Activated T-cell treated with anti-CD3 and anti-CD28 coated beads, Interleukin-2, amount 50 U/mL, for 24 hours (primary cell): Measurements from ENCODE around the gene C2orf72.

Experiments
- DNase-seq: peaks from one replicate; pipeline ENCODE4 v3.0.0-alpha.2; 2020
- H3K27ac Mint-ChIP-seq: 2 replicates; pipeline ENCODE4 v1.8.0; 2020; ENCODE audit warnings: mild to moderate bottlenecking, mixed read lengths
- H3K27me3 Mint-ChIP-seq: 2 replicates; pipeline ENCODE4 v1.8.0; 2020; ENCODE audit warnings: mixed read lengths
- H3K36me3 Mint-ChIP-seq: 2 replicates; pipeline ENCODE4 v1.8.0; 2020; ENCODE audit warnings: low read depth, mixed read lengths
- H3K4me1 Mint-ChIP-seq: 2 replicates; pipeline ENCODE4 v1.8.0; 2020; ENCODE audit warnings: low read depth, mixed read lengths
- H3K4me3 Mint-ChIP-seq: 2 replicates; pipeline ENCODE4 v1.8.0; 2020; ENCODE audit warnings: mild to moderate bottlenecking, moderate library complexity, mixed read lengths
- H3K9me3 Mint-ChIP-seq: 2 replicates; pipeline ENCODE4 v1.8.0; 2020; ENCODE audit warnings: mixed read lengths

Gene C2orf72

GRCh38 chr2:231047274-231047922 lies 10.1 kb downstream of the C2orf72 start:
- Mint-ChIP-seq H3K4me1 (peaks cover 3% of the 10 kb centered on the region), H3K27ac (no peak overlapping the region), H3K36me3 (no peaks in the 10 kb centered on the region), H3K4me3 (no peak overlapping the region), H3K27me3 (peaks cover 16% of the 10 kb centered on the region), H3K9me3 (no peaks in the 10 kb centered on the region)
- no peak for DNase-seq

- Mint-ChIP-seq H3K27me3 (peaks cover 19% of the 10 kb centered on the region), H3K36me3 (no peaks in the 10 kb centered on the region), H3K27ac (no peak overlapping the region), H3K4me1 (peaks cover 11% of the 10 kb centered on the region), H3K4me3 (no peak overlapping the region), H3K9me3 (no peaks in the 10 kb centered on the region)
- no peak for DNase-seq
Observed at GRCh38 chr2:231047923-231048915, 10.9 kb downstream of the C2orf72 start.

- Mint-ChIP-seq H3K4me1 (peaks cover 22% of the 10 kb centered on the region), H3K27me3 (peaks cover 22% of the 10 kb centered on the region), H3K36me3 (no peaks in the 10 kb centered on the region), H3K27ac (no peak overlapping the region), H3K4me3 (no peak overlapping the region), H3K9me3 (no peaks in the 10 kb centered on the region)
- DNase-seq = no peak
Observed at GRCh38 chr2:231049286-231050017, 12.1 kb downstream of the C2orf72 start.

GRCh38 chr2:231050018-231050901 lies 12.9 kb downstream of the C2orf72 start:
- no peak for DNase-seq
- Mint-ChIP-seq H3K4me3 (no peak overlapping the region), H3K36me3 (no peaks in the 10 kb centered on the region), H3K9me3 (no peaks in the 10 kb centered on the region), H3K27ac (no peak overlapping the region), H3K4me1 (peaks cover 22% of the 10 kb centered on the region), H3K27me3 (peaks cover 22% of the 10 kb centered on the region)

GRCh38 chr2:231051116-231051515 lies 13.8 kb downstream of the C2orf72 start:
- DNase-seq = no peak
- no peak overlapping the region for H3K4me3 Mint-ChIP-seq
- H3K9me3 Mint-ChIP-seq = no peaks in the 10 kb centered on the region
- H3K27me3 Mint-ChIP-seq = peaks cover 22% of the 10 kb centered on the region
- H3K27ac Mint-ChIP-seq = no peak overlapping the region
- no peaks in the 10 kb centered on the region for H3K36me3 Mint-ChIP-seq
- H3K4me1 Mint-ChIP-seq = peaks cover 24% of the 10 kb centered on the region

- Mint-ChIP-seq H3K4me3 (peak overlapping the region; percentile 83), H3K27ac (peak overlapping the region; percentile 56), H3K36me3 (peaks cover 8% of the 10 kb centered on the region), H3K4me1 (peaks cover 29% of the 10 kb centered on the region), H3K27me3 (peaks cover 16% of the 10 kb centered on the region), H3K9me3 (no peaks in the 10 kb centered on the region)
- DNase-seq = peak; percentile 88
Observed at GRCh38 chr2:231052494-231053451, 15.4 kb downstream of the C2orf72 start.

- Mint-ChIP-seq H3K9me3 (no peaks in the 10 kb centered on the region), H3K27ac (peak overlapping the region; percentile 0), H3K4me1 (peaks cover 40% of the 10 kb centered on the region), H3K27me3 (peaks cover 16% of the 10 kb centered on the region), H3K4me3 (no peak overlapping the region), H3K36me3 (peaks cover 19% of the 10 kb centered on the region)
- DNase-seq = no peak
Observed at GRCh38 chr2:231053846-231054245, 16.5 kb downstream of the C2orf72 start.

GRCh38 chr2:231056453-231057416 lies 19.4 kb downstream of the C2orf72 start, which contains the start of gene PSMD1:
TSS of gene PSMD1 (plus strand) at chr2:231056867. CDS start at chr2:231057026, 159 bp downstream.
- peak; percentile 96 for DNase-seq
- peaks cover 10% of the 10 kb centered on the region for H3K27me3 Mint-ChIP-seq
- H3K4me3 Mint-ChIP-seq = peak within 1 kb of the TSS; percentile 95
- H3K9me3 Mint-ChIP-seq = no peaks in the 10 kb centered on the region
- H3K27ac Mint-ChIP-seq = peak within 1 kb of the TSS; percentile 100
- H3K4me1 Mint-ChIP-seq = peaks cover 63% of the 10 kb centered on the region
- peaks cover 45% of the 10 kb centered on the region for H3K36me3 Mint-ChIP-seq

GRCh38 chr2:231057590-231057989 lies 20.3 kb downstream of the C2orf72 start:
- Mint-ChIP-seq H3K27ac (peak overlapping the region; percentile 100), H3K4me3 (peak overlapping the region; percentile 95), H3K36me3 (peaks cover 53% of the 10 kb centered on the region), H3K4me1 (peaks cover 65% of the 10 kb centered on the region), H3K9me3 (no peaks in the 10 kb centered on the region), H3K27me3 (peaks cover 6% of the 10 kb centered on the region)
- no peak for DNase-seq

- Mint-ChIP-seq H3K9me3 (no peaks in the 10 kb centered on the region), H3K36me3 (peaks cover 67% of the 10 kb centered on the region), H3K27me3 (peaks cover 3% of the 10 kb centered on the region), H3K27ac (peak overlapping the region; percentile 100), H3K4me1 (peaks cover 51% of the 10 kb centered on the region), H3K4me3 (peak overlapping the region; percentile 95)
- no peak for DNase-seq
Observed at GRCh38 chr2:231058761-231059550, 21.6 kb downstream of the C2orf72 start.

GRCh38 chr2:231059756-231060155 lies 22.4 kb downstream of the C2orf72 start:
- Mint-ChIP-seq H3K36me3 (peaks cover 75% of the 10 kb centered on the region), H3K9me3 (no peaks in the 10 kb centered on the region), H3K4me1 (peaks cover 48% of the 10 kb centered on the region), H3K27me3 (no peaks in the 10 kb centered on the region), H3K4me3 (peak overlapping the region; percentile 95), H3K27ac (peak overlapping the region; percentile 54)
- DNase-seq = no peak
